ENCODE results near the gene RGS19.
"Not testable (repeated sequence)": the region's sequence is repeated elsewhere in the genome, so short reads cannot be mapped to it uniquely, and the experiment has no call there.

Gene RGS19, protein sequence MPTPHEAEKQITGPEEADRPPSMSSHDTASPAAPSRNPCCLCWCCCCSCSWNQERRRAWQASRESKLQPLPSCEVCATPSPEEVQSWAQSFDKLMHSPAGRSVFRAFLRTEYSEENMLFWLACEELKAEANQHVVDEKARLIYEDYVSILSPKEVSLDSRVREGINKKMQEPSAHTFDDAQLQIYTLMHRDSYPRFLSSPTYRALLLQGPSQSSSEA

GRCh38 chr20:64079273-64080012, at the start of gene RGS19:
TSS of gene RGS19 (minus strand) at chr20:64079518. CDS start at chr20:64076886, 2,632 bp downstream.
- peak within 1 kb of the TSS; percentile 56 for H3K4me3 ChIP-seq (ENCODE audit: low read depth, low read length)

GRCh38 chr20:64123517-64123916, 44.2 kb upstream of the RGS19 start:
- H3K4me3 ChIP-seq (ENCODE audit: low read depth, low read length) = not testable (repeated sequence)

DNA sequence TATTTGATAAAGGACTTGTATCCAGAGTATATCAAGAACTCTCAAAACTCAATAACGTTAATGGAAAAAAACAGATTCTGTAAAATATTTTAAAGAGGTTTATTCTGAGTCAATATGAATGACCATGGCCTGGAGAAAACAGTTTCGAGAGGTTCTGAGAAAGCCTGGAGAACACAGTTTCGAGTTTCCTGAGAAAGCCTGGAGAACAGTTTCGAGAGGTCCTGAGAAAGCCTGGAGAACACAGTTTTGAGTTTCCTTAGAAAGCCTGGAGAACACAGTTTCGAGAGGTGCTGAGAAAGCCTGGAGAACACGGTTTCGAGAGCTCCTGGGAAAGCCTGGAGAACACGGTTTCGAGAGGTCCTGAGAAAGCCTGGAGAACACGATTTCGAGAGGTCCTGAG, 43.6 kb upstream of the RGS19 start:
- not testable (repeated sequence) for H3K4me3 ChIP-seq (ENCODE audit: low read depth, low read length)

DNA sequence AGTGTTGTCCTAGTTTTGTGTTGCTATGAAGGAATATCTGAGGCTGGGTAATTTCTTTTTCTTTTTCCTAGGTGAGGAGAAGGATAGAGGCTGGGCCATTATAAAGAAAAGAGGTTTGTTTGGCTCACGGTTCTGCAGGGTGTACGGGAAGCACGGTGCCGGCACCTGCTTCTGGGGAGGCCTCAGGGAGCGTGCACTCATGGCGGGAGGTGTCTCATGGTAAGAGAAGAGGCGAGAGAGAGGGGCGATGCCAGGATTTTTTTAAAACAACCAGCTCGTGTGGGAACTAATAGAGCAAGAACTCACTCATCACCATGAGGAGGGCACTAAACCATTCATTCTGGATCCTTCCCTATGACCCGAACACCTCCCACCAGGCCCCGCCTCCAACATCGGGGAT, 42.3 kb upstream of the RGS19 start:
- no peak overlapping the region for H3K4me3 ChIP-seq (ENCODE audit: low read depth, low read length)

- H3K4me3 ChIP-seq (ENCODE audit: low read depth, low read length) = no peak overlapping the region
These were observed 40.5 kb upstream of the RGS19 start for GRCh38 chr20:64119681-64120341.

- H3K4me3 ChIP-seq (ENCODE audit: low read depth, low read length) = no peak overlapping the region
These were observed 40.0 kb upstream of the RGS19 start for GRCh38 chr20:64119301-64119680.

GRCh38 chr20:64117432-64117777, 38.1 kb upstream of the RGS19 start:
- H3K4me3 ChIP-seq (ENCODE audit: low read depth, low read length) = not testable (repeated sequence)

DNA sequence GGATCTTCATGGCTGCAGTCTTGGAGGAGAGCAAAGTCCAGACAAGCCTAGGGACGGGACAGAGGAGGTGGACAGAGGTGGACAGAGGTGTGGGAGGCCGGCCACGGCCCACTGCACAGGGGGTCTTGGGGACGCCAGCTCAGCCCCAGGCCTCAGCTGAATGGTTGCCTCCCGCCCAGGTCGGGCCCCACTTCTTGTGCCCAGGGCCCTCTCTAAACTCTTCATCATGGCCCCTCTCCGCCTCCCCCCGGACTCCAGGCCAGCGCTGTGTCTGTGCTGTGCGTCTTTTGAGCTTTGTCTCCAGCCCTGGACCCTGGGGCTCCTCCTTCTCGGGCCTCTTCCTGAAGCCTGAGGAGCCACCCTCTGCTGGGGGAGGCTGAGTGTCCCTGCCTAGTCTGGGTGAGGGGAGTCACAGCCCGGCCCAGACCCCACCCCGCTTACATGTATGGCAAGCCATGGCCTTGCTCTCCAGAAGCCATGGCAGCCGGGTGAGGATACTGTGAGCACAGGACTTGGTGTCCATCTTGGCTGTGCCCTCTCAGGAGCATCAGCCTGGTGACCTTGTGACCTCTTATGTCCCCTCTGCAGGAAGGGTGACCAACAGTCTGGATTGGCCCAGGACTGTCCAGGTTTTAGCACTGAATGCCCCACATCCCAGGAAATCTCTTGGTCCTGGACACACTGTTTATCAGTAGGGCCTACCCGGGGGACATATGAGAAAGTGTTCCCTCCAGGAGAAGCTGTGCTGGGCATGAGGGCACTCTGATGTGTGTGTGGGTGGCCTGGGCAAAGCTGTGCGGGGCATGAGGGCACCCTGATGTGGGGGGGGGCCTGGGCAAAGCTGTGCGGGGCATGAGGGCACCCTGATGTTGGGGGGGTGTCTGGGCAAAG, 37.5 kb upstream of the RGS19 start:
- H3K4me3 ChIP-seq (ENCODE audit: low read depth, low read length) = no peak overlapping the region

DNA sequence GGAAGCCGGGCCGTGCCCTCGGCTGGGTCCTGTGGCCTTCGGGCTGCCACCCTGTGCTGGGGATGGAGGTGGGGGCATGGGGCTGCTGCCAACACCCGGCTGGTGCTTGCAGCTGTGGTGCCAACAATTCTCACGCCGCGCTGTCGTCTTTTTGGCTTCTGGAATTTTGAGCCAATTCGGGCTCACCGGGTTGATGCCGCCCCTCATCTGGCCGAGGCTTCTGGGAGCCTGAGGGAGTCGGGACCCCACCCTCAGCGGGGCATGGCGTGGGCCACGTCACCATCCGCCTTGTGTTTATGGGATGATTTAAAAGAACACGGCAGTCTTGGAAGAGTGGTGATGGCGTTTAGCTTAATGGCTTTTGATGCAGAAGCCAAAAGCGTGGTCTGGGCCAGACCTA, 36.7 kb upstream of the RGS19 start:
- no peak overlapping the region for H3K4me3 ChIP-seq (ENCODE audit: low read depth, low read length)

DNA sequence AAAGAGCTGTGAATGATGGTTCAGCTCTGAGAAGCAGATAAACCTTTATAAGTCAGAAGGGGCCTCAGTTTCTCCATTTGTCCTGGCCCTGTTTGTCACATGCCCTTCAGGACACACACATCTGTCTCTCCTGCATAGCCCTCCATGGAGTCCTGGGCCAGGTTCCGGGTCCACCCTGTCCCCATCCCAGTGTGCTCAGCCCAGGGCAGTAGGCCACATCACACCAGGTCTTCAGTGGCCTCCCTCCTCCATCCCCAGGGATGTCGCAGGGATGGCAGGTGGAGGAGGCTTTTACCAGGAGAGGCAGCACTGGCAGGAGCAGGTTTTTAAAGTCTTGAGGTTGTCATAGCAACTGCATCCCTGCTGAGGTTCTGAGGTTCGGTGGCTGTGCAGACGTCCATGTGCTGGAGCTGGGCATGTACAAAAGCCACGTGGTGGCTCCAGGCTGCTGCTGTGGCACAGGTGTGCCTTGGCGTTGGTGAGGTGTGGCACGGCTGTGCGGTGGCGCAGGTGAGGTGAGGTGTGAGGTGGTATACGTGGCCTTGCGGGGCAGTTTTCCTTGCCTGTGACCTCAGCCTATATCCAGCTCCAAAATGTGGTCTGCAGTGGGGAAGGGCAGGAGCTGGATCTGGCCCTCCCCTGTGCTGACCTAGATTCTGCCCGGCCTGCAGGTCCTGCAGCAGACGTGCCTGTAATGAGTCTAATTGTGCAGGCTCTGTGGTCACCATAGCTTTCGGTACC, 36.0 kb upstream of the RGS19 start:
- no peak overlapping the region for H3K4me3 ChIP-seq (ENCODE audit: low read depth, low read length)

DNA sequence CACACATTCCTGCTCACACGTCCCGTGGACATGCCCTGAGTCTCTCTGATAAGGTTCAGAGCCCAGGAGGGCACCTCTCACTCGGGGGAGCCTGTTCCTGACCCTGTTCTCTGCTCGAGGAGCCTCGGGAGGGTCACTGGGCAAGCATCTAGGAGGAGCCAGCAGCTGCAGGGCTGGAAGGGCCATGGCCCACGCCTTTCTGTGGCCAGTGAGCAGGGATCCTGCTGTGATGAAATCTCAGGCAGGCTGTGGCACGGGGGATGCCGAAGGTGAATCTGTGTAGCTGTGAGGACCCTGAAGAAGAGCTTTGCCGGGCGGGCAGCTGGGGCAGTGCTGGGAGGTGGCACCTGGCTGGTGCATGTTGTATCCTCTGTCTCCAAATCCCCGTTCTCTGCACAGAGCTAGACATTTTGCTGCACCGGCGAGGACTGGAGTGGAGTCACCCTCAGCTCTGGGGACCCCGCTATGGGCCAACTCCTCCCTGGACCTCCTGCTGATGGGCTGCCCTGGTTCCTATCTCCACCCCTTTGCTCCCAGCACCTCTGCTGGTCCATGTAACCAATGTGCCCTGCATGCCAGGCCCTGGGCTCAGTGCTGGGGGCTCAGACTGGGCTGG, 35.1 kb upstream of the RGS19 start:
- H3K4me3 ChIP-seq (ENCODE audit: low read depth, low read length) = no peak overlapping the region

DNA sequence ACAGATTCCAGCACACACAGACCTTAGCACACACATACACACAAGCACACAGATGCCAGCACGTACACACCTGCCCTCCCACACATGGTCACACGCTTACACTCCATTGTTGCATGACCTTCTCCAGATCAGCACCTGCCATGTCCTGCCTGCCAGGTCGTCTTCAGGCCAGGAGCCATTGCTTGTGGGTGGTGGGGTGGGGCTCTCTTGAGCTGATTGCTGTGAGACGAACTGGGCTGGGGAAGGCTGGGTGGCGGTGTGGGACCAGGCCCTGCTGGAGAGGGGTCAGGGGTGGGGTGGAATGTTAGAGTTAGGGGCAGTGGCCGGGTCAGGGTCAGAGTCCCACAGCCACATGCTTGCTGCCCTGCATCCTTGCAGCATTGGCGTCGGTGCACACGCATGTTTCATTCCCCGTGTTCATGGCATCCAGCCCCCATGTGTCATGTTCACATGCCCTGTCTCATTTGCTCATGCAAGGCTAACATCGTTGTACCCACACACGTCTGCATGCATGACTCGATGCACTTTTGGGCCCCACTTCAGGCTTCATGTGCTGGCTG, 34.6 kb upstream of the RGS19 start:
- H3K4me3 ChIP-seq (ENCODE audit: low read depth, low read length) = no peak overlapping the region

DNA sequence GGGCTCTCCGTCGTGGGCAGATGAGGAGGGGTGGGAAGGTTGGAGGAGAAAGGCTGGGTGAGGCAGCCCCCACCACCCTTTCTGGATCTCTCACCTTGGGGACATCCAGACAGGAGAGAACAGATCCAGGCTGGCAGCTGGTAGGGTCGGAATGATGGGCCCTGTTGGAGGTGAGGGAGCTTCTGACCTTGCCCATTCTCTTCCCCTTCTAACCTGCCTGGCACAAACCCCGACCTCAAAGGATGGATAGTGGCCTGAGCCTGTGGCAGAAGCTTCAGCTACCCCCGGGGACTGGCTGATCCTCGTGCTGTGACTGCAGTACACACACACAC, 34.1 kb upstream of the RGS19 start:
- no peak overlapping the region for H3K4me3 ChIP-seq (ENCODE audit: low read depth, low read length)

DNA sequence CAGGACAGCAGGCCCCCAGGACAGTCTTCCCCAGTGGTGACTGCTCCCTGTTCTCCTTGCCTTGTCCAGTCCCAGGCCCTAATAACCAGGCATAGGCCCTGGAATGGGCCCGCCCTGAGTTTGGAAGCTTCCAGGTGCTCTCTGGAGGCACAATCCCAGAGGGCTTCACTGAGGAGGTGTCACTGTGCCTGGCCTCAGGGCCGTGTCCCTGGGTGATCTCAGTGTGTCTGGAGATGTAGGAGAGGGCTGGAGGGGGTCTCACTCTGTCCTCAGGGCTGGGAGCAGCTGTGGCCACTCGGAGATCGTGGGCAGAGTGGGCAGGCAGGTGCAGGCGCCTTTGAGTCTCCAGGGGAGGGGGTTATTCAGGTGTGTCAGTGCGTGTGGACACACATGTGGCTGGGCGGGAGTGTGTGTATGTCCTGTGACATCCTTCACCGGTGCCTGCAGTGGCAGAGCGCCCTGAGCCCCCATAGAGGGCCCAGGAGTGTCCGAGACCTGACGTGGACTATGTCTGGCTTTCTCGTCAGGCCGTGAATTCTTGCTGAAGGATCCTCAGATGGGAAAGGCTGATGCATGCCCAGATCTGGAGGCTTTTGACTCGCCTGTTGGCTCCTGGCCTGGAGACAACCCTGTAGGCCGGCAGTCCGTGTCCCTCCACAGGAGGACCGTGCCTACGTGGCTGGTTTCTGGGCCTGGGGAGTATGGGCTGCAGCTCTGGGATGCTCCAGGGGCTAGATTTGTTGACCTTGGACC, 33.5 kb upstream of the RGS19 start:
- no peak overlapping the region for H3K4me3 ChIP-seq (ENCODE audit: low read depth, low read length)

- no peak overlapping the region for H3K4me3 ChIP-seq (ENCODE audit: low read depth, low read length)
These were observed 32.7 kb upstream of the RGS19 start for GRCh38 chr20:64111841-64112641.

- H3K4me3 ChIP-seq (ENCODE audit: low read depth, low read length) = no peak overlapping the region
These were observed 31.2 kb upstream of the RGS19 start for GRCh38 chr20:64110411-64111068.

DNA sequence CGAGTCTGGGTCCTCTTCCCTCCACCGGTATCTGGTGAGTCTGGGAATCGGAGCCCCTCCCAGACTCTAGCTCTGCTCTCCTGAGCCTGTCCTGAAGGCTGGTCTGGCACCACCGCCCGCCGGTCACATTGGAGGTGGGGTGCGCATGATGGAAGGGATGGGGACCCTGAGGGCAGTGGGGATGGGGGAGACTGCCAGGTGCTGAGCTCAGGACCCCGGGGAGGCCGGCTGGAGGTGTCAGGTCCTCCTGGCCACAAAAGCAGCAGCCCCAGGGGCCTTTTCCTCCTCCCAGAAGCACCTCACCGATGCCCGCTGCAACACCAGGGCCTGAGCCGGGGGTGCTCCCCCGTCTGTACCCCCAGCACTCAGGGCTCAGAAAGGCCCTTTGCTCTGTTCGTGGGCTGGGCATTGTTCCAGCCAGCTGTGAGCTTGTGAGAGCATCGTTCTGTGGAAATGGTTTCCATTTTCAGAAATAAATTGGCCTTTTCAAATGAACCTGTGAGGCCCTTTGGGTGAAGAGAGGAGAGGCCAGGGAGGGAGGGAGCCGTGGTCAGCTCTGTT, 30.6 kb upstream of the RGS19 start:
- H3K4me3 ChIP-seq (ENCODE audit: low read depth, low read length) = no peak overlapping the region

Measured in iPS-11a (cell line).